Measurements from ENCODE around the gene ATP5F1C.
"Not testable (repeated sequence)": the region's sequence is repeated elsewhere in the genome, so short reads cannot be mapped to it uniquely, and the experiment has no call there.

Gene ATP5F1C

GRCh38 chr10:7787857-7788638 lies at the start of gene ATP5F1C, which contains the start of gene KIN:
Gene ATP5F1C, plus strand, starts transcription at chr10:7788177. Its CDS starts 31 bp downstream, at chr10:7788208.
Gene KIN, minus strand, starts transcription at chr10:7787993. Its CDS starts 60 bp downstream, at chr10:7787933.
- peak; percentile 92 for DNase-seq (ENCODE audit: low read depth)

GRCh38 chr10:7738536-7739407 lies 49.2 kb upstream of the ATP5F1C start:
- no peak for DNase-seq (ENCODE audit: low read depth)

GRCh38 chr10:7744307-7744706 lies 43.7 kb upstream of the ATP5F1C start:
- DNase-seq (ENCODE audit: low read depth), result no peak

- DNase-seq (ENCODE audit: low read depth), result peak; percentile 13
Observed at GRCh38 chr10:7748637-7749036, 39.3 kb upstream of the ATP5F1C start.

- DNase-seq (ENCODE audit: low read depth), result no peak
Observed at GRCh38 chr10:7750222-7750621, 37.8 kb upstream of the ATP5F1C start.

GRCh38 chr10:7752251-7752650 lies 35.7 kb upstream of the ATP5F1C start:
- DNase-seq (ENCODE audit: low read depth), result no peak

- no peak for DNase-seq (ENCODE audit: low read depth)
Observed at GRCh38 chr10:7755103-7755502, 32.9 kb upstream of the ATP5F1C start.

- DNase-seq (ENCODE audit: low read depth), result peak; percentile 29
Observed at GRCh38 chr10:7756360-7756992, 31.5 kb upstream of the ATP5F1C start.

- DNase-seq (ENCODE audit: low read depth), result no peak
Observed at GRCh38 chr10:7763929-7764328, 24.0 kb upstream of the ATP5F1C start.

- no peak for DNase-seq (ENCODE audit: low read depth)
Observed at GRCh38 chr10:7766241-7766640, 21.7 kb upstream of the ATP5F1C start.

- DNase-seq (ENCODE audit: low read depth), result peak; percentile 90
Observed at GRCh38 chr10:7767209-7767608, 20.8 kb upstream of the ATP5F1C start.

GRCh38 chr10:7768417-7768816 lies 19.6 kb upstream of the ATP5F1C start:
- DNase-seq (ENCODE audit: low read depth), result no peak

GRCh38 chr10:7773845-7774801 lies 13.9 kb upstream of the ATP5F1C start:
- no peak for DNase-seq (ENCODE audit: low read depth)

GRCh38 chr10:7776777-7777176 lies 11.2 kb upstream of the ATP5F1C start:
- DNase-seq (ENCODE audit: low read depth), result no peak

- not testable (repeated sequence) for DNase-seq (ENCODE audit: low read depth)
Observed at GRCh38 chr10:7782194-7782593, 5.8 kb upstream of the ATP5F1C start.

GRCh38 chr10:7786430-7786829 lies 1.5 kb upstream of the ATP5F1C start:
- no peak for DNase-seq (ENCODE audit: low read depth)

- peak; percentile 29 for DNase-seq (ENCODE audit: low read depth)
Observed at GRCh38 chr10:7787150-7787856, 674 bp upstream of the ATP5F1C start.

GRCh38 chr10:7788639-7789286 lies 786 bp downstream of the ATP5F1C start:
- peak; percentile 46 for DNase-seq (ENCODE audit: low read depth)

- peak; percentile 27 for DNase-seq (ENCODE audit: low read depth)
Observed at GRCh38 chr10:7789390-7789789, 1.4 kb downstream of the ATP5F1C start.

- no peak for DNase-seq (ENCODE audit: low read depth)
Observed at GRCh38 chr10:7792541-7792940, 4.6 kb downstream of the ATP5F1C start.
